ENCODE data around the gene GABRG3.

The GABRG3 gene

GRCh38 chr15:27448986-27449385, 478.0 kb downstream of the GABRG3 start:
- no peaks in the 10 kb centered on the region for H4K20me1 ChIP-seq (ENCODE audit: low read depth, low read length)
- TF ChIP-seq CTCF (IDR thresholded peaks at IDR 0.05; ENCODE audit: insufficient read depth, low read length, poor library complexity, severe bottlenecking) (no peak), EZH2phosphoT487 (conservative IDR thresholded peaks at IDR 0.05; ENCODE audit: low read length) (no peak)
- H3K4me2 ChIP-seq (ENCODE audit: low read depth, low read length, poor library complexity, severe bottlenecking), result no peak overlapping the region
- no peaks in the 10 kb centered on the region for H3K9me3 ChIP-seq (ENCODE audit: insufficient read depth, low read length)
- no peaks in the 10 kb centered on the region for H3K9me2 ChIP-seq (replicated peaks; ENCODE audit: insufficient read depth, low read length)
- H3K27me3 ChIP-seq (ENCODE audit: low read length), result no peaks in the 10 kb centered on the region
- H3K9ac ChIP-seq (ENCODE audit: low read length), result no peak overlapping the region
- H2AFZ ChIP-seq (ENCODE audit: low read depth, low read length, severe bottlenecking), result no peak overlapping the region
- no peaks in the 10 kb centered on the region for H3K36me3 ChIP-seq (ENCODE audit: low read length)
- H3K79me2 ChIP-seq (ENCODE audit: insufficient read depth, low read length), result no peaks in the 10 kb centered on the region
- no peaks in the 10 kb centered on the region for H3F3A ChIP-seq (ENCODE audit: insufficient read depth)
- H3K27ac ChIP-seq (ENCODE audit: low read depth, low read length), result no peak overlapping the region
- no peak overlapping the region for H3K4me3 ChIP-seq (ENCODE audit: insufficient read depth, low read length, poor library complexity, severe bottlenecking)

DNA sequence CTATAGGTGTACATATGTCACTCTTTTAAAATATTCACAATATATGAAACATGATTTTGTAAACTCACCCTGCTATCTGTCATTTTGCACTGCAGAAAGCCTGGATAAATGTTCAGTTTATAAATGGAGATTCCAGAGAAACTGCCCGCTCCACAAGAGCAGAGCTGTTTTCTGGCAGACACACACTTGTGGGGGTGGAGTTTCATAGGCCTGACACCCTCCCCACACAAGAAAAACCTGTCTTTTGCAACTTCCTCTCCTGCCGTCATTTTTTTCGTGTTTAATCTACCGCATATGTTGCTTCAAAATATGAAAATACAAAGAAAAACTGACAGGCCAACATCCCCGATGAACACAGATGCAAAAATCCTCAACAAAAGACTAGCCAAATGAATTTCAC, 479.0 kb downstream of the GABRG3 start:
- H3K79me2 ChIP-seq (ENCODE audit: insufficient read depth, low read length), result no peaks in the 10 kb centered on the region
- no peaks in the 10 kb centered on the region for H3K9me2 ChIP-seq (replicated peaks; ENCODE audit: insufficient read depth, low read length)
- no peaks in the 10 kb centered on the region for H3K9me3 ChIP-seq (ENCODE audit: insufficient read depth, low read length)
- H2AFZ ChIP-seq (ENCODE audit: low read depth, low read length, severe bottlenecking), result no peak overlapping the region
- no peaks in the 10 kb centered on the region for H3F3A ChIP-seq (ENCODE audit: insufficient read depth)
- no peak overlapping the region for H3K4me2 ChIP-seq (ENCODE audit: low read depth, low read length, poor library complexity, severe bottlenecking)
- TF ChIP-seq EZH2phosphoT487 (conservative IDR thresholded peaks at IDR 0.05; ENCODE audit: low read length) (no peak), CTCF (IDR thresholded peaks at IDR 0.05; ENCODE audit: insufficient read depth, low read length, poor library complexity, severe bottlenecking) (no peak)
- no peaks in the 10 kb centered on the region for H3K36me3 ChIP-seq (ENCODE audit: low read length)
- no peak overlapping the region for H3K27ac ChIP-seq (ENCODE audit: low read depth, low read length)
- H3K9ac ChIP-seq (ENCODE audit: low read length), result no peak overlapping the region
- no peaks in the 10 kb centered on the region for H4K20me1 ChIP-seq (ENCODE audit: low read depth, low read length)
- H3K27me3 ChIP-seq (ENCODE audit: low read length), result no peaks in the 10 kb centered on the region
- no peak overlapping the region for H3K4me3 ChIP-seq (ENCODE audit: insufficient read depth, low read length, poor library complexity, severe bottlenecking)

DNA sequence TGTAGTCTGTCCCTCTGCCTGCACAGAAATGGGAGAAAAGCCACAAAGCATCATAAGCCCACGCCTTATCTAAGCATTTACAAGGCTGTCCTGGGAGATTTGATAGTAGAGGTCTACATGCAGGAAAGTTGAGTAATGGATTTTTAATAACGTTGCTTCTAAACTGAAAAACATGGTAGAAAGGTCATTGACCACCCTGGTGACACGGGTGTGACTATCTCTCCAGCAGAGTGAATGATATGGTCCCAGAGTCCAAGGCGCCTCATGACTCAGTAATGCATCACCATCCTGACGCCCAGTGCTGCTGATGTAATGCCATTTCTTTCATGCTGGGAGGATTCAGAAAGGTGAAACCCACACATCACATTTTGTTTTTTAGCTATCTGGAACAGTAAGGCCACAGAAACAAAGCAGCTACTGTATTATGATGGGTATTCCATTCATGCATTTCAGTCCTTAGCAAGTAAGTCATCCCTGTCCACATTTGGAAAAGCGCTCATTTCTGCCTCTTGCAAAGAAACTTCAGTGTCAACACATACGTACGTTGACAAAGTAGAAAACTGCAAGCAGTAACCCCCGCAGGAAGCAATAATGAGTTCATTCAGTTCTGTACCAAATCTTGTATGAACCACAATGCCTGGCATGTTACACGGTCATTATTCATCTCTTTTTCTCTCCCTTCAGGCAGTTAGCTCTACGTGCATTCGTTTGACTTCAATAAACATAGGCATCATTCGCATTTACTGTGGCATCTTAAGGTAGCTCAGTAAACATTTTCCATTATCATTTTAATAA, 483.5 kb downstream of the GABRG3 start:
- no peak overlapping the region for H2AFZ ChIP-seq (ENCODE audit: low read depth, low read length, severe bottlenecking)
- H3K27ac ChIP-seq (ENCODE audit: low read depth, low read length), result no peak overlapping the region
- no peak overlapping the region for H3K4me2 ChIP-seq (ENCODE audit: low read depth, low read length, poor library complexity, severe bottlenecking)
- no peaks in the 10 kb centered on the region for H3K9me2 ChIP-seq (replicated peaks; ENCODE audit: insufficient read depth, low read length)
- TF ChIP-seq CTCF (IDR thresholded peaks at IDR 0.05; ENCODE audit: insufficient read depth, low read length, poor library complexity, severe bottlenecking) (no peak), EZH2phosphoT487 (conservative IDR thresholded peaks at IDR 0.05; ENCODE audit: low read length) (no peak)
- no peaks in the 10 kb centered on the region for H3F3A ChIP-seq (ENCODE audit: insufficient read depth)
- H3K9me3 ChIP-seq (ENCODE audit: insufficient read depth, low read length), result no peaks in the 10 kb centered on the region
- no peak overlapping the region for H3K4me3 ChIP-seq (ENCODE audit: insufficient read depth, low read length, poor library complexity, severe bottlenecking)
- no peaks in the 10 kb centered on the region for H3K27me3 ChIP-seq (ENCODE audit: low read length)
- no peaks in the 10 kb centered on the region for H3K79me2 ChIP-seq (ENCODE audit: insufficient read depth, low read length)
- no peaks in the 10 kb centered on the region for H4K20me1 ChIP-seq (ENCODE audit: low read depth, low read length)
- no peak overlapping the region for H3K9ac ChIP-seq (ENCODE audit: low read length)
- no peaks in the 10 kb centered on the region for H3K36me3 ChIP-seq (ENCODE audit: low read length)
